ENCODE data around the gene RAPH1. TPM values are rescaled to one million over a fixed set of nuclear protein-coding genes. Genes with fewer than 3 reads are reported as not detected.
A peak's percentile ranks its signal among the peaks of the same experiment; 100 is the strongest.

Gene RAPH1
- total RNA-seq, 1 experiment from 2014 or later: 7.0 TPM

- Histone ChIP-seq H3K4me3 (ENCODE audit: low read length) (no peak overlapping the region), H3K9ac (ENCODE audit: low read length) (no peak overlapping the region), H3K9me2 (replicated peaks; ENCODE audit: low read length) (no peaks in the 10 kb centered on the region), H3K4me1 (ENCODE audit: insufficient read depth, low read length) (peaks cover 73% of the 10 kb centered on the region), H3K79me2 (ENCODE audit: low read length) (no peaks in the 10 kb centered on the region), H3K9me3 (ENCODE audit: low read length) (no peaks in the 10 kb centered on the region), H3F3A (ENCODE audit: low read length, unreplicated experiment) (peaks cover 9% of the 10 kb centered on the region), H3K27me3 (ENCODE audit: low read length) (no peaks in the 10 kb centered on the region), H3K36me3 (ENCODE audit: low read depth, low read length) (no peaks in the 10 kb centered on the region), H2AFZ (ENCODE audit: low read length) (no peak overlapping the region), H3K4me2 (ENCODE audit: low read length) (peak overlapping the region; percentile 40), H4K20me1 (ENCODE audit: low read length) (no peaks in the 10 kb centered on the region), H3K27ac (ENCODE audit: low read length) (peak overlapping the region; percentile 52)
- ChIA-PET POLR2A (ENCODE audit: unreplicated experiment) (interaction anchor here (0.7 kb wide), 1 partner anchor 9 kb away, joined by 3 read pairs; no protein-coding TSS in a partner anchor), CTCF (no interaction called here)
- ATAC-seq: peak; percentile 74
- TF ChIP-seq EZH2phosphoT487 (IDR thresholded peaks at IDR 0.05; ENCODE audit: borderline replicate concordance, low read length) (no peak), EZH2 (IDR thresholded peaks at IDR 0.05; ENCODE audit: low read length, unreplicated experiment) (no peak), CTCF (conservative IDR thresholded peaks at IDR 0.05; ENCODE audit: low read depth, low read length) (no peak)
- DNase-seq: peak; percentile 88
- intact Hi-C loops (cut with micrococcal nuclease): loop anchor here (2.0 kb wide), 1 partner anchor 49 kb away; the partner anchor contains the start of gene RAPH1
- BruUV-seq (replicated peaks): no TSS peak
These were observed 48.6 kb upstream of the RAPH1 start for GRCh38 chr2:203583701-203584100.

GRCh38 chr2:203583084-203583695 lies 48.1 kb upstream of the RAPH1 start:
- TSS peak; percentile 35 for BruUV-seq (replicated peaks)

More at GRCh38 chr2:203583084-203583695, 48.1 kb upstream of the RAPH1 start:
- H3K27me3 ChIP-seq (ENCODE audit: low read length): no peaks in the 10 kb centered on the region
- intact Hi-C loops (cut with micrococcal nuclease): loop anchor here (2.0 kb wide), 1 partner anchor 48 kb away; the partner anchor contains the start of gene RAPH1
- no peaks in the 10 kb centered on the region for H3K36me3 ChIP-seq (ENCODE audit: low read depth, low read length)
- ChIA-PET CTCF (no interaction called here), POLR2A (ENCODE audit: unreplicated experiment) (interaction anchor here (0.7 kb wide), 1 partner anchor 9 kb away, joined by 3 read pairs; no protein-coding TSS in a partner anchor)
- H2AFZ ChIP-seq (ENCODE audit: low read length): 0 out of 2 replicates have a peak overlapping the region, but pooled peaks have one; percentile 34
- no peaks in the 10 kb centered on the region for H3K79me2 ChIP-seq (ENCODE audit: low read length)
- peaks cover 9% of the 10 kb centered on the region for H3F3A ChIP-seq (ENCODE audit: low read length, unreplicated experiment)
- H4K20me1 ChIP-seq (ENCODE audit: low read length): no peaks in the 10 kb centered on the region
- DNase-seq (no peak), ATAC-seq (peak; percentile 8)
- no peak overlapping the region for H3K4me3 ChIP-seq (ENCODE audit: low read length)
- H3K9ac ChIP-seq (ENCODE audit: low read length): no peak overlapping the region
- H3K4me1 ChIP-seq (ENCODE audit: insufficient read depth, low read length): peaks cover 78% of the 10 kb centered on the region
- H3K9me2 ChIP-seq (replicated peaks; ENCODE audit: low read length): no peaks in the 10 kb centered on the region
- H3K9me3 ChIP-seq (ENCODE audit: low read length): no peaks in the 10 kb centered on the region
- peak overlapping the region; percentile 43 for H3K27ac ChIP-seq (ENCODE audit: low read length)
- TF ChIP-seq EZH2phosphoT487 (IDR thresholded peaks at IDR 0.05; ENCODE audit: borderline replicate concordance, low read length) (no peak), CTCF (conservative IDR thresholded peaks at IDR 0.05; ENCODE audit: low read depth, low read length) (no peak), EZH2 (IDR thresholded peaks at IDR 0.05; ENCODE audit: low read length, unreplicated experiment) (no peak)
- peak overlapping the region; percentile 40 for H3K4me2 ChIP-seq (ENCODE audit: low read length)
